SK-N-SH (cell line): ENCODE data around the gene CD81. TPM values are rescaled to one million over a fixed set of nuclear protein-coding genes. Genes with fewer than 3 reads are reported as not detected.

Experiments
- CTCF ChIA-PET: fragments of 300-600, 350-600 bp; formaldehyde crosslinking; extraction: SDS; loops from one replicate; lab custom pipeline; 2021; lab: Yijun Ruan, JAX
- POLR2A ChIA-PET: fragments of 350-600 bp; sonication (Branson Sonifier 250); formaldehyde crosslinking; extraction: SDS; loops from one replicate; lab custom pipeline; 2020; ENCODE audit warnings: antibody characterized with exemption, inconsistent platforms; lab: Yijun Ruan, JAX
- DNase-seq: peaks from one replicate; pipeline ENCODE4 v3.0.0; 2012
- H2AFZ ChIP-seq: fragments of 200-600 bp; sonication (generic); 2 replicates; pipeline ENCODE4 v1.8.1; 2016; ENCODE audit warnings: antibody characterized with exemption, mild to moderate bottlenecking, low read depth
- H3F3A ChIP-seq: fragments of 200-600 bp; sonication (generic); replicated peaks from 2 replicates; pipeline ENCODE3; 2016; ENCODE audit warnings: antibody characterized with exemption, mild to moderate bottlenecking; ENCODE audit not compliant: insufficient read depth
- H3K27ac ChIP-seq, 2 experiments: fragments of 200-500 bp in 1 of 2; fragments of 200-600 bp in 1 of 2; sonication (Bioruptor generic) in 1 of 2; sonication (generic), shearing (Covaris generic) in 1 of 2; 2 replicates each; pipeline versions ENCODE4 v1.5.1 to v1.6.1; 2014 to 2016; ENCODE audit warnings: low read depth in 2 of 2, inconsistent platforms in 1 of 2, low read length in 1 of 2, mild to moderate bottlenecking in 1 of 2, mixed read lengths in 1 of 2
- H3K27me3 ChIP-seq: fragments of 200-600 bp; sonication (generic), shearing (Covaris generic); 2 replicates; pipeline ENCODE4 v1.6.1; 2016; ENCODE audit warnings: mixed run types; ENCODE audit not compliant: insufficient read depth
- H3K36me3 ChIP-seq, 2 experiments: fragments of 200-500 bp in 1 of 2; fragments of 200-600 bp in 1 of 2; sonication (Bioruptor generic) in 1 of 2; sonication (generic) in 1 of 2; replicated peaks in 1 of 2; 2 replicates each; pipeline versions ENCODE3 to v1.5.1; 2014 to 2016; ENCODE audit warnings: low read length in 1 of 2, mild to moderate bottlenecking in 1 of 2; ENCODE audit not compliant: insufficient read depth in 2 of 2, control insufficient read depth in 1 of 2
- H3K4me1 ChIP-seq, 2 experiments: fragments of 200-500 bp in 1 of 2; fragments of 200-600 bp in 1 of 2; sonication (Bioruptor generic) in 1 of 2; sonication (generic), shearing (Covaris generic) in 1 of 2; 2 replicates each; pipeline versions ENCODE4 v1.5.1 to v1.6.1; 2014 to 2016; ENCODE audit warnings: low read depth in 1 of 2, low read length in 1 of 2, mixed run types in 1 of 2; ENCODE audit not compliant: insufficient read depth in 2 of 2, control insufficient read depth in 1 of 2
- H3K4me2 ChIP-seq: fragments of 200-600 bp; sonication (generic), shearing (Covaris generic); 2 replicates; pipeline ENCODE4 v1.6.1; 2017; ENCODE audit warnings: mixed run types
- H3K4me3 ChIP-seq, 2 experiments: fragments of 200-500 bp in 1 of 2; fragments of 200-600 bp in 1 of 2; sonication (Bioruptor generic) in 1 of 2; sonication (generic), shearing (Covaris generic) in 1 of 2; 2 replicates each; pipeline versions ENCODE4 v1.5.1 to v1.8.1; 2014 to 2016; ENCODE audit warnings: low read depth in 2 of 2, inconsistent platforms in 1 of 2, low read length in 1 of 2, mild to moderate bottlenecking in 1 of 2, mixed read lengths in 1 of 2, moderate library complexity in 1 of 2
- H3K79me2 ChIP-seq: fragments of 200-600 bp; sonication (generic); 2 replicates; pipeline ENCODE4 v1.8.1; 2017; ENCODE audit warnings: mild to moderate bottlenecking; ENCODE audit not compliant: insufficient read depth
- H3K9ac ChIP-seq: fragments of 200-600 bp; sonication (generic); 2 replicates; pipeline ENCODE4 v1.6.1; 2017; ENCODE audit warnings: mixed run types
- H3K9me2 ChIP-seq: fragments of 200-600 bp; sonication (generic); 2 replicates; pipeline ENCODE4 v1.6.1; 2017; ENCODE audit warnings: mixed run types
- H3K9me3 ChIP-seq: fragments of 200-600 bp; sonication (generic); 2 replicates; pipeline ENCODE4 v1.6.1; 2017; ENCODE audit warnings: mixed run types, mild to moderate bottlenecking, moderate library complexity
- H4K20me1 ChIP-seq: fragments of 200-600 bp; sonication (generic); 2 replicates; pipeline ENCODE4 v1.6.1; 2017; ENCODE audit warnings: mild to moderate bottlenecking, mixed run types; ENCODE audit not compliant: insufficient read depth
- CHD2 ChIP-seq: fragments of 150-350 bp; IDR thresholded peaks from 2 replicates; pipeline ENCODE4 v1.6.1; 2018; ENCODE audit warnings: low read length; ENCODE audit not compliant: partially characterized antibody
- FOSL2 ChIP-seq: IDR thresholded peaks from 2 replicates; pipeline ENCODE4 v1.4.0; 2012; ENCODE audit warnings: low read depth, mild to moderate bottlenecking, moderate library complexity, borderline replicate concordance
- FOXJ3 ChIP-seq: sonication (generic); formaldehyde crosslinking; IDR thresholded peaks from 2 replicates; pipeline ENCODE4 v1.5.1; 2020; ENCODE audit warnings: mild to moderate bottlenecking, missing genetic modification reagents
- GABPA ChIP-seq: IDR thresholded peaks from 2 replicates; pipeline ENCODE4 v1.4.0; 2012; ENCODE audit warnings: low read depth, mild to moderate bottlenecking
- IRF3 ChIP-seq: fragments of 150-350 bp; IDR thresholded peaks from 2 replicates; pipeline ENCODE4 v1.6.1; 2016; ENCODE audit warnings: mild to moderate bottlenecking, low read depth, low read length
- NRF1 ChIP-seq: IDR thresholded peaks from 2 replicates; pipeline ENCODE4 v1.6.1; 2012; ENCODE audit warnings: low read depth, mild to moderate bottlenecking, low read length
- REST ChIP-seq: IDR thresholded peaks from 2 replicates; pipeline ENCODE4 v1.6.1; 2012; ENCODE audit warnings: mild to moderate bottlenecking, low read depth, low read length, moderate library complexity
- RFX5 ChIP-seq: IDR thresholded peaks from 2 replicates; pipeline ENCODE4 v1.6.1; 2012; ENCODE audit warnings: mild to moderate bottlenecking, improper control_type of control experiment, low read length
- SIN3A ChIP-seq: IDR thresholded peaks from 2 replicates; pipeline ENCODE4 v1.6.1; 2012; ENCODE audit warnings: low read depth, mild to moderate bottlenecking, low read length, moderate library complexity, borderline replicate concordance
- TCF12 ChIP-seq: IDR thresholded peaks from 2 replicates; pipeline ENCODE4 v1.4.0; 2012
- TEAD4 ChIP-seq: IDR thresholded peaks from 2 replicates; pipeline ENCODE4 v1.4.0; 2012; ENCODE audit warnings: mild to moderate bottlenecking, borderline replicate concordance; ENCODE audit not compliant: insufficient read depth
- USF1 ChIP-seq: IDR thresholded peaks from 2 replicates; pipeline ENCODE4 v1.4.0; 2012; ENCODE audit warnings: low read depth, borderline replicate concordance
- USF2 ChIP-seq: fragments of 150-350 bp; IDR thresholded peaks from 2 replicates; pipeline ENCODE4 v1.6.1; 2017; ENCODE audit warnings: antibody characterized with exemption, low read length, low read depth, borderline replicate concordance
- WGBS: methylation state at CpG from one replicate; pipeline ENCODE4 v1.1.6; 2017; ENCODE audit warnings: low lambda C conversion rate; 5-methylcytosine and 5-hydroxymethylcytosine counted together
- polyA plus RNA-seq, 3 experiments: library from polyadenylated mRNA; depleted of rRNA; stranded (reverse); fragments of >200 nt; gene quantifications; 2 replicates each; pipeline ENCODE4 v1.2.3, GENCODE V29; 2012
- TF ChIP-seq, protein P1 (sequence below): IDR thresholded peaks from 2 replicates; pipeline ENCODE4 v1.4.0; 2012; ENCODE audit warnings: low read depth
- TF ChIP-seq, protein P2 (sequence below): IDR thresholded peaks from 2 replicates; pipeline ENCODE4; 2012

Gene CD81
- polyA plus RNA-seq, 1 of the 3 experiments (the other 2 are of a cell fraction) = 517 TPM

DNA sequence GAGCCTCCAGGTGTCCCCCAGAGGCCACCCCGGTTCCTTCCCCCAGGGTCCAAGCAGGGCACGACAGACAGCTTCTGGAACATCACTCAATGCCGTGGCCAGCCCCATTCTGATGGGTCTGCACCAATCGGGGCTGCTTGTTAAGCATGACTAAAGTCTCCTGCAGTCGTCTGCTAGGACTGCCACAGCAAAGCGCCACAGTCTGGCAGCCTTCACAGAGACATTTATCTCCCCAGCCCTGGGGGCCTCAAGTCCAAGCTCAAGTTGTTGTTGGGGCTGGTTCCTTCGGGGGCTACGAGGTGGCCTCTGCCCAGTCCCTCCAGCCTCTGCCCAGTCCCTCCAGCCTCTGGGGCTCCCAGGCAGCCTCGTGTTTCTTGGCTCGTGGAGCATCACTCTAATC, 14.0 kb upstream of the CD81 start:
- 70% methylated on average over 6 of the region's 10 CpGs for WGBS
- no peak overlapping the region for H2AFZ ChIP-seq

More for the DNA sequence above, 14.0 kb upstream of the CD81 start:
- no peaks in the 10 kb centered on the region for H3K27me3 ChIP-seq
- H3K4me1 ChIP-seq = peaks cover 0 to 6% of the 10 kb centered on the region in 2 experiments; a peak in 1 of 4 replicates
- H3K36me3 ChIP-seq = no peaks in the 10 kb centered on the region
- DNase-seq = no peak
- H3K9me3 ChIP-seq = no peaks in the 10 kb centered on the region
- no peak overlapping the region for H3K4me3 ChIP-seq
- H3K4me2 ChIP-seq = no peak overlapping the region
- no peaks in the 10 kb centered on the region for H3K9me2 ChIP-seq
- CTCF ChIA-PET = no interaction called here
- no peaks in the 10 kb centered on the region for H3F3A ChIP-seq
- no peak overlapping the region for H3K9ac ChIP-seq
- POLR2A ChIA-PET = interaction anchor here (1.2 kb wide), 1 partner anchor 14 kb away, joined by 4 read pairs; no protein-coding TSS in a partner anchor
- no peaks in the 10 kb centered on the region for H3K79me2 ChIP-seq
- TF ChIP-seq USF1 (no peak), IRF3 (no peak), NRF1 (no peak), TEAD4 (no peak), TCF12 (no peak), CHD2 (no peak), FOSL2 (no peak), RFX5 (no peak), SIN3A (no peak), REST (no peak), FOXJ3 (CRISPR knock-in tag) (no peak), GABPA (no peak), USF2 (no peak)
- TF ChIP-seq, protein P1, sequence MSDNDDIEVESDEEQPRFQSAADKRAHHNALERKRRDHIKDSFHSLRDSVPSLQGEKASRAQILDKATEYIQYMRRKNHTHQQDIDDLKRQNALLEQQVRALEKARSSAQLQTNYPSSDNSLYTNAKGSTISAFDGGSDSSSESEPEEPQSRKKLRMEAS = no peak
- TF ChIP-seq, protein P2, sequence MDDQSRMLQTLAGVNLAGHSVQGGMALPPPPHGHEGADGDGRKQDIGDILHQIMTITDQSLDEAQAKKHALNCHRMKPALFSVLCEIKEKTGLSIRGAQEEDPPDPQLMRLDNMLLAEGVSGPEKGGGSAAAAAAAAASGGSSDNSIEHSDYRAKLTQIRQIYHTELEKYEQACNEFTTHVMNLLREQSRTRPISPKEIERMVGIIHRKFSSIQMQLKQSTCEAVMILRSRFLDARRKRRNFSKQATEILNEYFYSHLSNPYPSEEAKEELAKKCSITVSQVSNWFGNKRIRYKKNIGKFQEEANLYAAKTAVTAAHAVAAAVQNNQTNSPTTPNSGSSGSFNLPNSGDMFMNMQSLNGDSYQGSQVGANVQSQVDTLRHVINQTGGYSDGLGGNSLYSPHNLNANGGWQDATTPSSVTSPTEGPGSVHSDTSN = no peak
- H4K20me1 ChIP-seq = no peaks in the 10 kb centered on the region
- H3K27ac ChIP-seq = no peak overlapping the region
